ENCODE data around the gene SCD.

GRCh38 chr10:100303724-100304319 lies 43.2 kb upstream of the SCD start:
- TF ChIP-seq EZH2phosphoT487 (IDR thresholded peaks at IDR 0.05; ENCODE audit: low read depth, severe bottlenecking, unreplicated experiment) (no peak), CTCF (IDR thresholded peaks at IDR 0.05; ENCODE audit: poor library complexity) (peak; percentile 64), EZH2 (IDR thresholded peaks at IDR 0.05; ENCODE audit: borderline replicate concordance) (no peak)

Data from hepatocyte (in vitro differentiated cells).